ENCODE measurements around the gene SEMA4D. TPM values are rescaled to one million over a fixed set of nuclear protein-coding genes. Genes with fewer than 3 reads are reported as not detected.

The SEMA4D gene
- total RNA-seq, 1 donor = 0.72 TPM

GRCh38 chr9:89330513-89330912 lies 167.4 kb downstream of the SEMA4D start:
- Histone ChIP-seq H3K27me3 (ENCODE audit: insufficient read depth, low read length) (no peaks in the 10 kb centered on the region), H3K4me2 (ENCODE audit: insufficient read depth, low read length) (no peak overlapping the region)
- TF ChIP-seq, protein P1, sequence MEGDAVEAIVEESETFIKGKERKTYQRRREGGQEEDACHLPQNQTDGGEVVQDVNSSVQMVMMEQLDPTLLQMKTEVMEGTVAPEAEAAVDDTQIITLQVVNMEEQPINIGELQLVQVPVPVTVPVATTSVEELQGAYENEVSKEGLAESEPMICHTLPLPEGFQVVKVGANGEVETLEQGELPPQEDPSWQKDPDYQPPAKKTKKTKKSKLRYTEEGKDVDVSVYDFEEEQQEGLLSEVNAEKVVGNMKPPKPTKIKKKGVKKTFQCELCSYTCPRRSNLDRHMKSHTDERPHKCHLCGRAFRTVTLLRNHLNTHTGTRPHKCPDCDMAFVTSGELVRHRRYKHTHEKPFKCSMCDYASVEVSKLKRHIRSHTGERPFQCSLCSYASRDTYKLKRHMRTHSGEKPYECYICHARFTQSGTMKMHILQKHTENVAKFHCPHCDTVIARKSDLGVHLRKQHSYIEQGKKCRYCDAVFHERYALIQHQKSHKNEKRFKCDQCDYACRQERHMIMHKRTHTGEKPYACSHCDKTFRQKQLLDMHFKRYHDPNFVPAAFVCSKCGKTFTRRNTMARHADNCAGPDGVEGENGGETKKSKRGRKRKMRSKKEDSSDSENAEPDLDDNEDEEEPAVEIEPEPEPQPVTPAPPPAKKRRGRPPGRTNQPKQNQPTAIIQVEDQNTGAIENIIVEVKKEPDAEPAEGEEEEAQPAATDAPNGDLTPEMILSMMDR (IDR thresholded peaks at IDR 0.05; ENCODE audit: extremely low read depth, low read depth, low read length) = no peak

DNA sequence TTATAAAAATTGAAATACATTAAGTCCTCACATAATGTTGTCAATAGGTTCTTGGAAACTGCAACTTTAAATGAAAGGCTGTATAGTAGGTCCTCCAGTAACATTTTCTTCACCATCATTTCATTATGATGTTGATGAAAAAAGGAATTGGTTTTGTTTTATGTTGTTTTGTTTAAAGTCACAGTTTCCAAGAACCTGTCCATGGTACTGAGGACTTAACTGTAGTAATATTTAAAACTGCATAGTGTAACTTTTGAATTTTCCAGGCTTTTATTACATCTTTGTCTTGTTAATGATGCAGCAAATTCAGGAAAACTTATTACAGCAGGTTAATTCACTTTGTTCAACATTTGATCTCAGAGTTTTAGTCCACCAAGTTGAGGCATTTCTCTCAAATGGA lies 168.0 kb downstream of the SEMA4D start:
- Histone ChIP-seq H2AFZ (ENCODE audit: low read length) (no peak overlapping the region), H3K9me3 (ENCODE audit: low read depth, low read length) (no peaks in the 10 kb centered on the region), H3K4me1 (ENCODE audit: insufficient read depth, low read length) (no peaks in the 10 kb centered on the region), H3K27ac (ENCODE audit: low read depth, low read length) (no peak overlapping the region), H3K27me3 (ENCODE audit: insufficient read depth, low read length) (no peaks in the 10 kb centered on the region), H3K4me3 (ENCODE audit: insufficient read depth, low read length) (no peak overlapping the region), H4K20me1 (ENCODE audit: insufficient read depth, low read length) (no peaks in the 10 kb centered on the region), H3K79me2 (ENCODE audit: insufficient read depth, low read length) (peaks cover 9% of the 10 kb centered on the region), H3K4me2 (ENCODE audit: insufficient read depth, low read length) (no peak overlapping the region), H3K36me3 (ENCODE audit: insufficient read depth, low read length) (peaks cover 66% of the 10 kb centered on the region)
- DNase-seq (ENCODE audit: insufficient read length, low spot score, missing footprints) = no peak
- TF ChIP-seq, protein P1 (IDR thresholded peaks at IDR 0.05; ENCODE audit: extremely low read depth, low read depth, low read length) = no peak

More at GRCh38 chr9:89330513-89330912, 167.4 kb downstream of the SEMA4D start:
- H3K79me2 ChIP-seq (ENCODE audit: insufficient read depth, low read length) = peaks cover 4% of the 10 kb centered on the region
- no peaks in the 10 kb centered on the region for H4K20me1 ChIP-seq (ENCODE audit: insufficient read depth, low read length)
- H3K27ac ChIP-seq (ENCODE audit: low read depth, low read length) = no peak overlapping the region
- H3K4me1 ChIP-seq (ENCODE audit: insufficient read depth, low read length) = no peaks in the 10 kb centered on the region
- no peak overlapping the region for H3K4me3 ChIP-seq (ENCODE audit: insufficient read depth, low read length)
- DNase-seq (ENCODE audit: insufficient read length, low spot score, missing footprints) = no peak
- peaks cover 70% of the 10 kb centered on the region for H3K36me3 ChIP-seq (ENCODE audit: insufficient read depth, low read length)
- no peak overlapping the region for H2AFZ ChIP-seq (ENCODE audit: low read length)
- H3K9me3 ChIP-seq (ENCODE audit: low read depth, low read length) = no peaks in the 10 kb centered on the region

- no peak overlapping the region for H2AFZ ChIP-seq (ENCODE audit: low read length)
- H3K79me2 ChIP-seq (ENCODE audit: insufficient read depth, low read length) = peaks cover 26% of the 10 kb centered on the region
- DNase-seq (ENCODE audit: insufficient read length, low spot score, missing footprints) = no peak
- H3K4me1 ChIP-seq (ENCODE audit: insufficient read depth, low read length) = no peaks in the 10 kb centered on the region
- H3K36me3 ChIP-seq (ENCODE audit: insufficient read depth, low read length) = peaks cover 53% of the 10 kb centered on the region
- no peaks in the 10 kb centered on the region for H3K27me3 ChIP-seq (ENCODE audit: insufficient read depth, low read length)
- H3K27ac ChIP-seq (ENCODE audit: low read depth, low read length) = no peak overlapping the region
- no peak overlapping the region for H3K4me3 ChIP-seq (ENCODE audit: insufficient read depth, low read length)
- no peaks in the 10 kb centered on the region for H4K20me1 ChIP-seq (ENCODE audit: insufficient read depth, low read length)
- no peak overlapping the region for H3K4me2 ChIP-seq (ENCODE audit: insufficient read depth, low read length)
- no peaks in the 10 kb centered on the region for H3K9me3 ChIP-seq (ENCODE audit: low read depth, low read length)
- TF ChIP-seq, protein P1 (IDR thresholded peaks at IDR 0.05; ENCODE audit: extremely low read depth, low read depth, low read length) = no peak
Measured at GRCh38 chr9:89328064-89328463, 169.8 kb downstream of the SEMA4D start.

- Histone ChIP-seq H3K27me3 (ENCODE audit: insufficient read depth, low read length) (no peaks in the 10 kb centered on the region), H3K4me3 (ENCODE audit: insufficient read depth, low read length) (no peak overlapping the region), H3K27ac (ENCODE audit: low read depth, low read length) (no peak overlapping the region), H2AFZ (ENCODE audit: low read length) (no peak overlapping the region), H3K79me2 (ENCODE audit: insufficient read depth, low read length) (peaks cover 46% of the 10 kb centered on the region), H4K20me1 (ENCODE audit: insufficient read depth, low read length) (no peaks in the 10 kb centered on the region), H3K36me3 (ENCODE audit: insufficient read depth, low read length) (peaks cover 40% of the 10 kb centered on the region), H3K4me2 (ENCODE audit: insufficient read depth, low read length) (no peak overlapping the region), H3K9me3 (ENCODE audit: low read depth, low read length) (no peaks in the 10 kb centered on the region), H3K4me1 (ENCODE audit: insufficient read depth, low read length) (no peaks in the 10 kb centered on the region)
- DNase-seq (ENCODE audit: insufficient read length, low spot score, missing footprints) = no peak
- TF ChIP-seq, protein P1 (IDR thresholded peaks at IDR 0.05; ENCODE audit: extremely low read depth, low read depth, low read length) = no peak
Measured at GRCh38 chr9:89325733-89326132, 172.2 kb downstream of the SEMA4D start.

Measured in osteoblast (primary cell).